ES-I3 (cell line): ENCODE measurements around the gene PCBP3.
"Not testable (repeated sequence)": the region's sequence is repeated elsewhere in the genome, so short reads cannot be mapped to it uniquely, and the experiment has no call there.

Experiments
- H3K36me3 ChIP-seq: 2 replicates; pipeline ENCODE4 v1.6.1; 2013; ENCODE audit warnings: mild to moderate bottlenecking, low read length, control low read depth, moderate library complexity; ENCODE audit not compliant: insufficient read depth
- H3K4me1 ChIP-seq: 2 replicates; pipeline ENCODE4 v1.6.1; 2013; ENCODE audit warnings: mild to moderate bottlenecking, control low read depth, low read length; ENCODE audit not compliant: insufficient read depth
- H3K9ac ChIP-seq: 2 replicates; pipeline ENCODE4 v1.6.1; 2013; ENCODE audit warnings: low read depth, mild to moderate bottlenecking, low read length, moderate library complexity
- H3K9me3 ChIP-seq: 2 replicates; pipeline ENCODE4 v1.6.1; 2013; ENCODE audit warnings: mild to moderate bottlenecking, low read length, moderate library complexity; ENCODE audit not compliant: control insufficient read depth, insufficient read depth

The PCBP3 gene

GRCh38 chr21:45874716-45875415 lies 231.3 kb downstream of the PCBP3 start:
- no peaks in the 10 kb centered on the region for H3K36me3 ChIP-seq
- no peak overlapping the region for H3K9ac ChIP-seq
- no peaks in the 10 kb centered on the region for H3K9me3 ChIP-seq
- H3K4me1 ChIP-seq, result peaks cover 8% of the 10 kb centered on the region

GRCh38 chr21:45875416-45875760 lies 231.9 kb downstream of the PCBP3 start:
- Histone ChIP-seq H3K9me3 (no peaks in the 10 kb centered on the region), H3K36me3 (no peaks in the 10 kb centered on the region), H3K9ac (no peak overlapping the region), H3K4me1 (peaks cover 8% of the 10 kb centered on the region)

- H3K9me3 ChIP-seq, result no peaks in the 10 kb centered on the region; the same call in 1 of the 2 replicates
- H3K9ac ChIP-seq, result no peak overlapping the region
- H3K4me1 ChIP-seq, result peaks cover 8% of the 10 kb centered on the region
- no peaks in the 10 kb centered on the region for H3K36me3 ChIP-seq
Measured at GRCh38 chr21:45875881-45876280, 232.4 kb downstream of the PCBP3 start.

GRCh38 chr21:45876381-45877170 lies 233.1 kb downstream of the PCBP3 start:
- peaks cover 8% of the 10 kb centered on the region for H3K4me1 ChIP-seq
- H3K9me3 ChIP-seq, result no peaks in the 10 kb centered on the region; the same call in 1 of the 2 replicates
- H3K9ac ChIP-seq, result no peak overlapping the region
- no peaks in the 10 kb centered on the region for H3K36me3 ChIP-seq

GRCh38 chr21:45877171-45877438 lies 233.6 kb downstream of the PCBP3 start:
- Histone ChIP-seq H3K36me3 (no peaks in the 10 kb centered on the region), H3K9ac (no peak overlapping the region), H3K4me1 (peaks cover 8% of the 10 kb centered on the region), H3K9me3 (no peaks in the 10 kb centered on the region; the same call in 1 of the 2 replicates)

- Histone ChIP-seq H3K9me3 (no peaks in the 10 kb centered on the region; the same call in 1 of the 2 replicates), H3K9ac (no peak overlapping the region), H3K36me3 (no peaks in the 10 kb centered on the region), H3K4me1 (peaks cover 8% of the 10 kb centered on the region)
Measured at GRCh38 chr21:45877821-45878469, 234.4 kb downstream of the PCBP3 start.

GRCh38 chr21:45880097-45881068 lies 236.9 kb downstream of the PCBP3 start:
- Histone ChIP-seq H3K9me3 (no peaks in the 10 kb centered on the region; the same call in 1 of the 2 replicates), H3K4me1 (peaks cover 5% of the 10 kb centered on the region), H3K9ac (no peak overlapping the region), H3K36me3 (no peaks in the 10 kb centered on the region)

GRCh38 chr21:45882645-45883044 lies 239.1 kb downstream of the PCBP3 start:
- H3K9me3 ChIP-seq, result no peaks in the 10 kb centered on the region; the same call in 1 of the 2 replicates
- H3K36me3 ChIP-seq, result no peaks in the 10 kb centered on the region

GRCh38 chr21:45883090-45883489 lies 239.6 kb downstream of the PCBP3 start:
- Histone ChIP-seq H3K9ac (no peak overlapping the region), H3K9me3 (no peaks in the 10 kb centered on the region; the same call in 1 of the 2 replicates), H3K36me3 (no peaks in the 10 kb centered on the region), H3K4me1 (no peaks in the 10 kb centered on the region)

More at GRCh38 chr21:45882645-45883044, 239.1 kb downstream of the PCBP3 start:
- Histone ChIP-seq H3K4me1 (no peaks in the 10 kb centered on the region), H3K9ac (no peak overlapping the region)

- Histone ChIP-seq H3K9me3 (no peaks in the 10 kb centered on the region; the same call in 1 of the 2 replicates), H3K4me1 (no peaks in the 10 kb centered on the region), H3K36me3 (no peaks in the 10 kb centered on the region), H3K9ac (no peak overlapping the region)
Measured at GRCh38 chr21:45885597-45885929, 242.0 kb downstream of the PCBP3 start.

GRCh38 chr21:45885930-45886601 lies 242.5 kb downstream of the PCBP3 start:
- H3K4me1 ChIP-seq, H3K9me3 ChIP-seq, H3K36me3 ChIP-seq, H3K9ac ChIP-seq: not testable (repeated sequence)

GRCh38 chr21:45886610-45887026 lies 243.1 kb downstream of the PCBP3 start:
- Histone ChIP-seq H3K9me3 (no peaks in the 10 kb centered on the region), H3K36me3 (no peaks in the 10 kb centered on the region), H3K9ac (no peak overlapping the region), H3K4me1 (no peaks in the 10 kb centered on the region)

GRCh38 chr21:45887120-45887611 lies 243.6 kb downstream of the PCBP3 start:
- H3K9me3 ChIP-seq, result no peaks in the 10 kb centered on the region
- no peak overlapping the region for H3K9ac ChIP-seq
- H3K4me1 ChIP-seq, result no peaks in the 10 kb centered on the region
- no peaks in the 10 kb centered on the region for H3K36me3 ChIP-seq
